Activated CD8-positive, alpha-beta memory T cell treated with anti-CD3 and anti-CD28 coated beads, Interleukin-2, amount 50 U/mL, for 4 hours (primary cell): Measurements from ENCODE around the gene ZFPL1.

Experiments
- DNase-seq: peaks from one replicate; pipeline ENCODE4 v3.0.0-alpha.2; 2020

The ZFPL1 gene

GRCh38 chr11:65095974-65096806 is 12.2 kb downstream of the ZFPL1 start, which contains the start of gene VPS51:
TSS of gene VPS51 (plus strand) at chr11:65096214. CDS start at chr11:65096251, 37 bp downstream.
- peak; percentile 81 for DNase-seq

GRCh38 chr11:65096926-65097325 is 12.9 kb downstream of the ZFPL1 start:
- DNase-seq, result no peak

DNA sequence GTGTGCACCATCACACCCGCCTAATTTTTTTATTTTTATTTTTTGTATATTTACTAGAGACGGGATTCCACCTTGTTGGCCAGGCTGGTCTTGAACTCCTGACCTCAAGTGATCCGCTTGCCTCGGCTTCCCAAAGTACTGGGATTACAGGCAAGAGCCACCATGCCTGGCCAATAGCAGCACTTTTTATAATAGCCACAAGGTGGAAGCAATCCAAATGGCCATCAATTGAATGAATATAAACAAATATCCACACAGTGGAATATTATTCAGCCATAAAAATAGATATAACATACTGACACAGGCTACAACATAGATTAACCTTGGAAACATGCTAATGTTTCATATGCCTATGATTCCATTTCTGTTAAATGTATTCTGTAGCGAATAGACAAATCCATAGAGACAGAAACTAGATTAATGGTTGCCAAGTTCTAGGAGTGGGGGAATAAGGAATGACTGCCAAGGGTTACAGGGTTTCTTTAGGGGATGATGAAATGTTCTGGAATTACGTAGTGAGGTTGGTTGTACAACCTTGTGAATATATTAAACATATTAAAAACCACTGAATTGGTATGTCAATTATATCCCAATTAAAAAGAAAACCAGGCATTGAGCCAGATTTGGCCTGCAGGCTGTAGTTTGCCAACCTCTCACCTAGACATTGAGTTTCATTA is 16.8 kb downstream of the ZFPL1 start:
- DNase-seq, result no peak

DNA sequence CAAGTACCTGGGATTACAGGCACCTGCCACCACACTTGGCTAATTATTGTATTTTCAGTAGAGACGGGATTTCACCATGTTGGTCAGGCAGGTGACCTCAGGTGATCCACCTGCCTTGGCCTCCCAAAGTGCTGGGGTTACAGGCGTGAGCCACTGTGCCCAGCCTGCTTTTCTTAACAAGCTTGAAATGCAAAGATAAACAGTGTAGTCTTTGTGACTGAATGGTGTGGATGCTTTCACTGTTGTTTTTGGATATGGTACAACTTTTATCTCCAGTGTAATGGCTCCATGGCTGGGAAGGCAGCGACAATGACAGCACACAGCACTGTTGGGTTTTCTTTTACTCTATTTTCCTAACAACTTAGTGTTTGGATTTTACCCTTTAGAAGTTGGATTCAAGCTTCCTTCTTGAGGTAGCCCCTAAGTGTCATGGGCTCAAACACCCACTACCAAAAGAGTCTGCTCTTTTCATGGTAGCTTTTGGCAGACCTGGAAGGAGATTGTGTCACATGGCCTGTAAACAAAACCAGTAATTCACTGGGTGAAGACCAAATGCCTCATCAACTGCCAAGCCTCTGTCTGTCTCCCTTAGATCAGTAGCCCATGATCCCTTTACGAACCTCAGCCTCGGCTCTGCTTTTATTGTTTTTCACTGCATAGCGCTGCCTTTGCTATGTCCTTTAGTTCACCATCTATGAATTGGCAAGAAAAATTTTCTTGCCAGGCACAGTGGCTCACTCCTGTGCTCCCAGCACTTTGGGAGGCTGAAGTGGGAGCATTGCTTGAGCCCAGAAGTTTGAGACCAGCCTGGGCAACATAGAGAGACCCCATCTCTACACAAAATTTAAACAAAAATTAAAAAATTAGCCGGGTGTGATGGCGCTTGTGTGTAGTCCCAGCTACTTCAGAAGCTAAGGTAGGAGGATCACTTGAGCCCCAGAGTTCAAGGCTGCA is 18.4 kb downstream of the ZFPL1 start:
- no peak for DNase-seq

GRCh38 chr11:65103476-65103875 is 19.5 kb downstream of the ZFPL1 start:
- DNase-seq, result no peak

GRCh38 chr11:65104628-65105027 is 20.6 kb downstream of the ZFPL1 start:
- DNase-seq, result no peak

DNA sequence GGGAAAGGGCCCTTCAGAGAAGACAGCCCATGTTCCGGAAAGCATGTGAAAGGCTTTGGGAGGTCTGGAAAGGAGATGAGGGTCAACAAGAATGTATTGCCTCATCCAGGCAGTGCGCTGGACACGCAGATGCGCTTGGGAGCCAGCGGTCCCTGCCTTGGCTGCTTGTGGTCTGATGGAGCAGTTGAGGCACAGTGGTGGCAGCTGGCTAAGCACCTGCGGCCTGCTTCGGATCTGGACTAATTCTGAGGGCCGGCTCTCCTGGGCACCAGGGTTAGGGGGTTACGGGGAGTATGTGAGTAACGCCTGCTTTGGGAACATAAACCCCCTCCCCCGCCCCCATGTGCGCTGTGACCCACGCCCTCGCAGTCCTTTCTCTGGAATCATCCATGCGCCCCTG is 23.1 kb downstream of the ZFPL1 start:
- no peak for DNase-seq

DNA sequence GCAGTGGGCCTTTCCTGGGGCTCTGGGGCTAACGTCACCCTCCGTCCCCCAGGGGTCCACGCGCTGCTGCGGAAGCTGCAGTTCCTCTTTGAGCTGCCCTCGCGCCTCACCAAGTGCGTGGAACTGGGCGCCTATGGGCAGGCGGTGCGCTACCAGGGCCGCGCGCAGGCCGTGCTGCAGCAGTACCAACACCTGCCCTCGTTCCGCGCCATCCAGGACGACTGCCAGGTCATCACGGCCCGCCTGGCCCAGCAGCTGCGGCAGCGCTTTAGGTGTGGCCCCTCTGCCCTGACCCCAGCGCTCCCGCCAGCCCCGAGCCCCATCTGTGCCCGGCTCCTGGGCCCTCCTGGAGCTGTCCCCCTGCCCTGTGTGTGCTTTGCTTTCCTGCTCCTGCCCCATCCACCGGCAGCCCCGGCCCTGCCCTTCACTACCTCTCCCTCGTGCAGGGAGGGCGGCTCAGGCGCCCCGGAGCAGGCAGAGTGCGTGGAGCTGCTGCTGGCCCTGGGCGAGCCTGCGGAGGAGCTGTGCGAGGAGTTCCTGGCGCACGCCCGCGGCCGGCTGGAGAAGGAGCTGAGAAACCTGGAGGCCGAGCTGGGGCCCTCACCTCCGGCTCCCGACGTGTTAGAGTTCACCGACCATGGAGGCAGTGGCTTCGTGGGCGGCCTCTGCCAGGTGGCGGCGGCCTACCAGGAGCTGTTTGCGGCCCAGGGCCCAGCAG is 23.9 kb downstream of the ZFPL1 start:
- no peak for DNase-seq

DNA sequence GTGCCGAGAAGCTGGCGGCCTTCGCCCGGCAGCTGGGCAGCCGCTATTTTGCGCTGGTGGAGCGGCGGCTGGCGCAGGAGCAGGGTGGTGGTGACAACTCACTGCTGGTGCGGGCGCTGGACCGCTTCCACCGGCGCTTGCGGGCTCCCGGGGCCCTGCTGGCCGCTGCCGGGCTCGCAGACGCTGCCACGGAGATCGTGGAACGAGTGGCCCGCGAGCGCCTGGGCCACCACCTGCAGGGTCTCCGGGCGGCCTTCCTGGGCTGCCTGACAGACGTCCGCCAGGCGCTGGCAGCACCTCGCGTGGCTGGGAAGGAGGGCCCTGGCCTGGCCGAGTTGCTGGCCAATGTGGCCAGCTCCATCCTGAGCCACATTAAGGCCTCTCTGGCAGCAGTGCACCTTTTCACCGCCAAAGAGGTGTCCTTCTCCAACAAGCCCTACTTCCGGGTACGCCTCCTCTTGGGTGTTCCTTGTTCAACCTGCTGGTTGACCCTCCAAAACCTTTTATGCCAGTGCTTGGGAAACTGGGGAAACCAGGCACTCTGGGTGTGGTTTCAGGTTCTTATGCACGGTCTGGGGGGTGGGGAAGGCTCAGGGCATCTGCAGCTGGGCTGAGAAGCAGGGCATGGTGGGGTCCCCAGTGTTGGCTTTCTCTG is 24.6 kb downstream of the ZFPL1 start:
- DNase-seq, result no peak

- no peak for DNase-seq
These were observed 25.5 kb downstream of the ZFPL1 start for GRCh38 chr11:65109231-65110198.

GRCh38 chr11:65110354-65110861 is 26.4 kb downstream of the ZFPL1 start:
- DNase-seq, result peak; percentile 97

DNA sequence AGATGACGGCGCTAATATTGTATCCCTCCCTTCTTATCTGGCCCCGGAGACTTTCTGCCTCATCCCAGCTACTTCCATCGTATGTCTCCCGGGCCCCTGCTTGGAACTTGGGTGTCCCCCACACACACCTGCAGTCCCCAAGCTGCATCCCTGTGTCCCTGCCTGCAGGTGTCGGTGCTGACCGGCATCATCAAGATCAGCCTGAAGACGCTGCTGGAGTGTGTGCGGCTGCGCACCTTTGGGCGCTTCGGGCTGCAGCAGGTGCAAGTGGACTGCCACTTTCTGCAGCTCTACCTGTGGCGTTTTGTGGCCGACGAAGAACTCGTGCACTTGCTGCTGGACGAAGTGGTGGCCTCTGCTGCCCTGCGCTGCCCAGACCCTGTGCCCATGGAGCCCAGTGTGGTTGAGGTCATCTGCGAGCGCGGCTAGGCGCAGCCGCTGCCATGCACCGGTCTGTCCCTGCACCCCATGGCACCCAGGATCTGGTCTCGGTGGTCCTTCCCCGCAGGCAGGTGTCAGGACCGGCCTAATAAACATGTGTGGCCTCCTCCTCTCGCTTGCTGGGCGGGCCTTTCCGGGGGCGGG is 27.2 kb downstream of the ZFPL1 start:
- no peak for DNase-seq

- peak; percentile 95 for DNase-seq
These were observed 27.9 kb downstream of the ZFPL1 start, which contains the start of gene TM7SF2 for GRCh38 chr11:65111744-65112545. TSS of gene TM7SF2 (plus strand) at chr11:65111872. CDS start at chr11:65112016, 144 bp downstream.

- peak; percentile 79 for DNase-seq
These were observed 28.7 kb downstream of the ZFPL1 start for GRCh38 chr11:65112546-65113360.

GRCh38 chr11:65113361-65113756 is 29.3 kb downstream of the ZFPL1 start:
- no peak for DNase-seq

DNA sequence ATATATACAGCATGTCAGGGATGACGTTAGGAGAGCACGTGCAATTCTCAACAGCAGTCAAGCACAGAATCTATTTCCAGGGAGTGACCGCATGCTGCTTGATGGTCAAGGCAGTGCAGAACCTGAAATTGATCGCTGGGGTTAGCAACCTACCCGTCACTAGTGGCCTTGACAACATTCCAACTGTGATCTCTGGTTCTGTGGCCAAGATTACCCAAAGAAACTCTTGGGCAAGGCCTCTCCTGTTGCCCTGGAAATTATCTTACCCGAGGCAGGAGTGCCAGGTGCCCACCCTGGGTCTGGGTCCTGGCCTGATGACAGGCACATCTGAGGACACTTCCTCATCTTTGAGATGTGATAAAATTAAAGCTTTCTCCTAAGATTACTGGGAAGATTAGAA is 29.8 kb downstream of the ZFPL1 start:
- no peak for DNase-seq

DNA sequence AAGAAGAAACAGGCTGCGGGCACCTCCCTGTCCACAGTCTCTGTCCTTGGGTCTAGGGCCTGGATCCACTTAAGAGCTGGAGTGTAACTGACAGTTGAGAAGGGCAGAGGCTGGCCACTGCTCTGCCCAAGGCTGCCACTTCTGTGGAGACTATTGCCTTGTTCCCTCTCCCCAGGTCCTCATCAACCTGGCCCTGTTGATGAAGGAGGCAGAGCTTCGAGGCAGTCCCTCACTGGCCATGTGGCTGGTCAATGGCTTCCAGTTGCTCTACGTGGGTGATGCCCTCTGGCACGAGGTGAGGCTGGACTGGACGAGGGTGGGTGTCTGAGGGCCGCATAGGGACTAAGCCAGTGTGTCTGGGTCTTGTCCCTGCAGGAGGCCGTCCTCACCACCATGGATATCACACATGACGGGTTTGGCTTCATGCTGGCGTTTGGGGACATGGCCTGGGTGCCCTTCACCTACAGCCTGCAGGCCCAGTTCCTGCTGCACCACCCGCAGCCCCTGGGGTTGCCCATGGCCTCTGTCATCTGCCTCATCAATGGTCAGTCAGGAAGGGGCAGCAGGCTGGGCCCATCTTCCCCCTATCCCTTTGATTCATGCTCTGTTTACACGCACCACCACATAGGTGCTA is 30.6 kb downstream of the ZFPL1 start:
- no peak for DNase-seq
